Brain microvascular endothelial cell (primary cell): ENCODE measurements around the gene MOGAT2.

Source experiments
- DNase-seq: peaks from one replicate; pipeline ENCODE4 v3.0.0-alpha.2; 2020
- H3K27ac ChIP-seq: fragments of 250-450 bp; sonication (Bioruptor Pico); 2 replicates; pipeline ENCODE4 v1.5.1; 2020; ENCODE audit warnings: mild to moderate bottlenecking, moderate library complexity
- H3K27me3 ChIP-seq: fragments of 250-450 bp; sonication (Bioruptor Pico); replicated peaks from 2 replicates; pipeline ENCODE4 v1.5.1; 2020; ENCODE audit warnings: mild to moderate bottlenecking
- H3K36me3 ChIP-seq: fragments of 250-450 bp; sonication (Bioruptor Pico); replicated peaks from 2 replicates; pipeline ENCODE4 v1.5.1; 2020; ENCODE audit warnings: mild to moderate bottlenecking
- H3K4me3 ChIP-seq: 2 replicates; pipeline ENCODE4 v1.5.1; 2011; ENCODE audit warnings: low read depth, mild to moderate bottlenecking, control low read depth, low read length, moderate library complexity
- CTCF ChIP-seq: IDR thresholded peaks from 2 replicates; pipeline ENCODE4 v1.5.1; 2011; ENCODE audit warnings: low read depth, mild to moderate bottlenecking, moderate library complexity, low read length, control low read depth, inconsistent platforms; ENCODE audit errors: missing control alignments
- in situ Hi-C: cut with HindIII; loops from 2 replicates; pipeline ENCODE4 v1.10.0; 2017; ENCODE audit warnings: low sequenced_read_pairs, low pct_ligation_motif_present

MOGAT2 gene

GRCh38 chr11:75717608-75718418, at the start of gene MOGAT2:
TSS of gene MOGAT2 (plus strand) at chr11:75717838. CDS start at chr11:75717889, 51 bp downstream.
- H3K36me3 ChIP-seq: no peaks in the 10 kb centered on the region
- H3K27me3 ChIP-seq: no peaks in the 10 kb centered on the region
- no peak within 1 kb of the TSS for H3K27ac ChIP-seq
- in situ Hi-C loops: no loop called here
- TF ChIP-seq CTCF: no peak
- DNase-seq: no peak
- no peak within 1 kb of the TSS for H3K4me3 ChIP-seq

GRCh38 chr11:75668451-75669297, 49.0 kb upstream of the MOGAT2 start, which contains the start of gene MAP6:
TSS of gene MAP6 (minus strand) at chr11:75669038. CDS start at chr11:75668369, 669 bp downstream.
- in situ Hi-C loops: no loop called here
- TF ChIP-seq CTCF: no peak
- peaks cover 50% of the 10 kb centered on the region for H3K27me3 ChIP-seq
- no peaks in the 10 kb centered on the region for H3K36me3 ChIP-seq
- H3K27ac ChIP-seq: no peak within 1 kb of the TSS
- DNase-seq: no peak
- H3K4me3 ChIP-seq: peak within 1 kb of the TSS; percentile 39

- H3K36me3 ChIP-seq: no peaks in the 10 kb centered on the region
- in situ Hi-C loops: no loop called here
- H3K4me3 ChIP-seq: no peak overlapping the region
- H3K27ac ChIP-seq: no peak overlapping the region
- H3K27me3 ChIP-seq: peaks cover 18% of the 10 kb centered on the region
- no peak for TF ChIP-seq CTCF
- peak; percentile 29 for DNase-seq
Observed at GRCh38 chr11:75673977-75674582, 43.6 kb upstream of the MOGAT2 start.

GRCh38 chr11:75677275-75677674, 40.4 kb upstream of the MOGAT2 start:
- Histone ChIP-seq H3K27me3 (peaks cover 5% of the 10 kb centered on the region), H3K4me3 (no peak overlapping the region), H3K36me3 (no peaks in the 10 kb centered on the region), H3K27ac (no peak overlapping the region)
- in situ Hi-C loops: no loop called here
- TF ChIP-seq CTCF: no peak
- no peak for DNase-seq

GRCh38 chr11:75677909-75678308, 39.7 kb upstream of the MOGAT2 start:
- in situ Hi-C loops: no loop called here
- TF ChIP-seq CTCF: no peak
- Histone ChIP-seq H3K4me3 (no peak overlapping the region), H3K27me3 (peaks cover 5% of the 10 kb centered on the region), H3K36me3 (no peaks in the 10 kb centered on the region), H3K27ac (no peak overlapping the region)
- no peak for DNase-seq
